Thyroid gland (tissue), 4 donors: ENCODE results near the gene PYDC1. TPM values are rescaled to one million over a fixed set of nuclear protein-coding genes. Genes with fewer than 3 reads are reported as not detected.

Source experiments
- DNase-seq, 2 donors: peaks; one replicate each; pipeline ENCODE4 v3.0.0-alpha.2; 2019
- H3K27ac ChIP-seq, 3 donors: fragments of 200-600 bp; sonication (generic); 1 replicate in 2 of 3; 2 replicates in 1 of 3; pipeline ENCODE4 v1.5.1; 2016 to 2019; ENCODE audit warnings: mild to moderate bottlenecking in 1 of 3, moderate library complexity in 1 of 3
- H3K27me3 ChIP-seq: fragments of 200-600 bp; sonication (generic); one replicate; pipeline ENCODE4 v1.5.1; 2019
- H3K36me3 ChIP-seq, 2 donors: fragments of 200-600 bp; sonication (generic); one replicate each; pipeline ENCODE4 v1.5.1; 2016 to 2019
- H3K4me1 ChIP-seq, 2 donors: fragments of 200-600 bp; sonication (generic); one replicate each; pipeline ENCODE4 v1.5.1; 2017 to 2019
- H3K4me3 ChIP-seq, 3 donors: fragments of 200-600 bp; sonication (generic); replicated peaks in 1 of 3; 1 replicate in 2 of 3; 2 replicates in 1 of 3; pipeline ENCODE4 v1.5.1; 2016; ENCODE audit warnings: mild to moderate bottlenecking in 1 of 3
- H3K9me3 ChIP-seq: fragments of 200-600 bp; sonication (generic); one replicate; pipeline ENCODE4 v1.5.1; 2017
- POLR2A ChIP-seq, 2 donors: fragments of 450-650 bp; IDR thresholded peaks; one replicate each; pipeline ENCODE4 v1.6.1; 2017; ENCODE audit warnings: antibody characterized with exemption in 2 of 2, mild to moderate bottlenecking in 2 of 2, moderate library complexity in 1 of 2
- WGBS, 2 donors: methylation state at CpG; one replicate each; pipeline ENCODE4 v1.1.5; 2017; 5-methylcytosine and 5-hydroxymethylcytosine counted together
- intact Hi-C: fragments of 100-400 bp; cut with DNase I; formaldehyde crosslinking; loops from one replicate; pipeline ENCODE4 v1.15.1; 2023
- total RNA-seq, 4 donors: library from RNA; depleted of rRNA; stranded (reverse); fragments of >200 nt; gene quantifications; one replicate each; pipeline ENCODE4 v1.2.3, GENCODE V29; 2016
- TF ChIP-seq, protein P1 (sequence below), 6 experiments: fragments of 200-600 bp in 3 of 6; fragments of 450-650 bp in 3 of 6; sonication (generic) in 3 of 6; IDR thresholded peaks; one replicate each; pipeline ENCODE4 v1.5.1; 2016 to 2019; ENCODE audit warnings: antibody characterized with exemption in 6 of 6, mild to moderate bottlenecking in 2 of 6, inconsistent platforms in 1 of 6, moderate library complexity in 1 of 6

The PYDC1 gene
- total RNA-seq, 4 donors from 2014 or later = not detected

DNA sequence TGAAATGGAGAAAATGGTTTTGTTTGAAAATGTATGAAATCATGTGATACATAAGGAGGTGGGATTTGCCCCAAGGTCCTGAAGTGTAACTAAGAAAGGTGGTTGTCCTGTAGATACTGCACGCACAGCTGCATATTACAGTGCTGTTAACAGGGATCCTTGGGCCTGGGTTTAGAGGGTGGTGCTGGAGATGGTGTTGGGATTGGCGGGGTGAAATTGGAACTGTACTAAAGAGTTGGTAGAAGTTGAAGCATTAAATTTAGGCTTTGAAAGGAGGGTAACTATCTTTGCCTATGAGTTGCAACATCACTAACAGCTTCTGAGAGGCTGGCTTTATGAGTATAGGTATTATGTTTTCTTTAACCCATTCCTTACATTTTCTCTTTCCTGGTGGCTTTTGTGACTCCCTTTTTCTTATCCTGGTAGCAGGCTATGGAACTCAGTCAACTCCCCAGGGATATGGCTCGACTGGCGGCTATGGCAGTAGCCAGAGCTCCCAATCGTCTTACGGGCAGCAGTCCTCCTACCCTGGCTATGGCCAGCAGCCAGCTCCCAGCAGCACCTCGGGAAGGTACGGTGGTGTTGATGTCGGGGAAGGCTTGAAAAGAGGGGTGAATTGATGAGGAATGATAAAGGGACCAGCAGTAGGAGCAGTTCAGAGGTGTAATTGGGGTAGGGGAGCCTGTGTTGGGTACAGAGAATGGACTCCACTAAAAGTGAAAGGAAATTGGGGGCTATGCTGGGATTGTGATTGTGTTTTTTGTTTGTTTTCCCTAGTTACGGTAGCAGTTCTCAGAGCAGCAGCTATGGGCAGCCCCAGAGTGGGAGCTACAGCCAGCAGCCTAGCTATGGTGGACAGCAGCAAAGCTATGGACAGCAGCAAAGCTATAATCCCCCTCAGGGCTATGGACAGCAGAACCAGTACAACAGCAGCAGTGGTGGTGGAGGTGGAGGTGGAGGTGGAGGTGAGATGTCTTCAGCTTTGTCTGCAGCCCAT, 33.2 kb downstream of the PYDC1 start:
- peaks cover 25 to 26% of the 10 kb centered on the region in 2 donors for H3K4me1 ChIP-seq
- peaks cover 58 to 65% of the 10 kb centered on the region in 2 donors for H3K36me3 ChIP-seq
- intact Hi-C loops = loop anchor here (10.0 kb wide), 1 partner anchor 281 kb away; no protein-coding TSS in a partner anchor
- no peak overlapping the region for H3K4me3 ChIP-seq
- no peaks in the 10 kb centered on the region for H3K27me3 ChIP-seq
- no peak overlapping the region for H3K27ac ChIP-seq
- no peak for TF ChIP-seq POLR2A (IDR thresholded peaks at IDR 0.05)
- TF ChIP-seq, protein P1, sequence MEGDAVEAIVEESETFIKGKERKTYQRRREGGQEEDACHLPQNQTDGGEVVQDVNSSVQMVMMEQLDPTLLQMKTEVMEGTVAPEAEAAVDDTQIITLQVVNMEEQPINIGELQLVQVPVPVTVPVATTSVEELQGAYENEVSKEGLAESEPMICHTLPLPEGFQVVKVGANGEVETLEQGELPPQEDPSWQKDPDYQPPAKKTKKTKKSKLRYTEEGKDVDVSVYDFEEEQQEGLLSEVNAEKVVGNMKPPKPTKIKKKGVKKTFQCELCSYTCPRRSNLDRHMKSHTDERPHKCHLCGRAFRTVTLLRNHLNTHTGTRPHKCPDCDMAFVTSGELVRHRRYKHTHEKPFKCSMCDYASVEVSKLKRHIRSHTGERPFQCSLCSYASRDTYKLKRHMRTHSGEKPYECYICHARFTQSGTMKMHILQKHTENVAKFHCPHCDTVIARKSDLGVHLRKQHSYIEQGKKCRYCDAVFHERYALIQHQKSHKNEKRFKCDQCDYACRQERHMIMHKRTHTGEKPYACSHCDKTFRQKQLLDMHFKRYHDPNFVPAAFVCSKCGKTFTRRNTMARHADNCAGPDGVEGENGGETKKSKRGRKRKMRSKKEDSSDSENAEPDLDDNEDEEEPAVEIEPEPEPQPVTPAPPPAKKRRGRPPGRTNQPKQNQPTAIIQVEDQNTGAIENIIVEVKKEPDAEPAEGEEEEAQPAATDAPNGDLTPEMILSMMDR (IDR thresholded peaks at IDR 0.05) = no peak
- no peak for DNase-seq
- no peaks in the 10 kb centered on the region for H3K9me3 ChIP-seq
- 79 to 80% methylated on average over 10 of the region's 10 CpGs for WGBS, 2 donors

DNA sequence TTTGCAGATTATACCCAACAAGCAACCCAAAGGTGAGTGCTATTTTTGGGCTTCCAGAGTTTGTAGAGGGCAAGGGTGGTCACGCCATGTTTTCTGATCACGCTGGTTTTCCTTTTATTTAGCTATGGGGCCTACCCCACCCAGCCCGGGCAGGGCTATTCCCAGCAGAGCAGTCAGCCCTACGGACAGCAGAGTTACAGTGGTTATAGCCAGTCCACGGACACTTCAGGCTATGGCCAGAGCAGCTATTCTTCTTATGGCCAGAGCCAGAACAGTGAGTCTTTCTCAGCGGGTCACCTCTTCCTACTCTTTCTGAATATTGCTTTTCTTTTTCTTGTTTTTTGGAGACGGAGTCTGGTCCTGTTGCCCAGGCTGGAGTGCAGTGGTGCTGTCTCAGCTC, 34.5 kb downstream of the PYDC1 start:
- Histone ChIP-seq H3K36me3 (peaks cover 46 to 52% of the 10 kb centered on the region in 2 donors), H3K4me1 (peaks cover 25 to 26% of the 10 kb centered on the region in 2 donors), H3K27ac (no peak overlapping the region), H3K9me3 (no peaks in the 10 kb centered on the region), H3K27me3 (no peaks in the 10 kb centered on the region), H3K4me3 (peak overlapping the region in 1 of 3 donors; percentile 98)
- WGBS, 2 donors = 38 to 42% methylated on average over 7 of the region's 7 CpGs
- intact Hi-C loops = loop anchor here (10.0 kb wide), 1 partner anchor 282 kb away; no protein-coding TSS in a partner anchor
- DNase-seq = no peak
- TF ChIP-seq, protein P1 (IDR thresholded peaks at IDR 0.05) = no peak
- TF ChIP-seq POLR2A (IDR thresholded peaks at IDR 0.05) = no peak

DNA sequence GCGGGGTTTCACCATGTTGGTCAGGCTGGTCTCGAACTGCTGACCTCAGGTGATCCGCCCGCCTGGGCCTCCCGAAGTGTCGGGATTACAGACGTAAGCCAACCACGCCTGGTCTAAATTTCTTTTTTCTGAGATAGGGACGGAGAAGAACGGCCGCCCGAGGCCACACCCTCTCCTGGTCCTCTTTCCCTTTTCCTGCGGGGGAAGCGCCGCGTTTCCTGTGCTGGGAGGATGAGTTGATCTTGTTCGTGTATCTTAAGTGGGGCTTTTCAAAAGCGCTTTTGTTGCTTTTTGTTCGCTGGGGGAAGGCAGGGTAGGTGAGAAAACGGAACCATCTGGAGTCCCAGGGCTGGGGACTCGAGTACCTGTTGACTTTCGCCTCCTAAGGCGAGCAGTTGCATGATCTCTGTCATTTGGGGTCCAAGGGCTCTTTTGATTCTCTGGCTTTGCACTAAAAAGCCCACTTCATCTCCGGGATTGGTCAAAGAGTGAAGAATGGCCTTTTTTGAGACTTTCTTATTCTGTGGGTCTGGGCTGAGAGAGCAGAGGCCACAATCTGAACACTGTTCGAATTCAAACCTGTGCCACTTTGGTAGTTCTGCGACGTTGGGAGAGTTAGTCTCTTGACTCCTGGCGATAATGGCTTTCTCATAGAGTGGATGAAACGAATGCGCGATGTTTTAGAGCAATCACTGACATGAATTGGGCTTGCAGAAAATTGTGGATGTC, 35.7 kb downstream of the PYDC1 start:
- intact Hi-C loops = loop anchor here (10.0 kb wide), 1 partner anchor 284 kb away; no protein-coding TSS in a partner anchor
- Histone ChIP-seq H3K27ac (peak overlapping the region; percentile 22 to 98 (median 97)), H3K36me3 (peaks cover 35 to 41% of the 10 kb centered on the region in 2 donors), H3K4me3 (peak overlapping the region; percentile 59 to 98 (median 84)), H3K4me1 (peaks cover 25 to 26% of the 10 kb centered on the region in 2 donors), H3K27me3 (no peaks in the 10 kb centered on the region), H3K9me3 (no peaks in the 10 kb centered on the region)
- WGBS, 2 donors = 9 to 11% methylated on average over 31 of the region's 31 CpGs
- DNase-seq = peak; percentile 21 to 30
- TF ChIP-seq, protein P1 (IDR thresholded peaks at IDR 0.05) = no peak
- TF ChIP-seq POLR2A (IDR thresholded peaks at IDR 0.05) = no peak

DNA sequence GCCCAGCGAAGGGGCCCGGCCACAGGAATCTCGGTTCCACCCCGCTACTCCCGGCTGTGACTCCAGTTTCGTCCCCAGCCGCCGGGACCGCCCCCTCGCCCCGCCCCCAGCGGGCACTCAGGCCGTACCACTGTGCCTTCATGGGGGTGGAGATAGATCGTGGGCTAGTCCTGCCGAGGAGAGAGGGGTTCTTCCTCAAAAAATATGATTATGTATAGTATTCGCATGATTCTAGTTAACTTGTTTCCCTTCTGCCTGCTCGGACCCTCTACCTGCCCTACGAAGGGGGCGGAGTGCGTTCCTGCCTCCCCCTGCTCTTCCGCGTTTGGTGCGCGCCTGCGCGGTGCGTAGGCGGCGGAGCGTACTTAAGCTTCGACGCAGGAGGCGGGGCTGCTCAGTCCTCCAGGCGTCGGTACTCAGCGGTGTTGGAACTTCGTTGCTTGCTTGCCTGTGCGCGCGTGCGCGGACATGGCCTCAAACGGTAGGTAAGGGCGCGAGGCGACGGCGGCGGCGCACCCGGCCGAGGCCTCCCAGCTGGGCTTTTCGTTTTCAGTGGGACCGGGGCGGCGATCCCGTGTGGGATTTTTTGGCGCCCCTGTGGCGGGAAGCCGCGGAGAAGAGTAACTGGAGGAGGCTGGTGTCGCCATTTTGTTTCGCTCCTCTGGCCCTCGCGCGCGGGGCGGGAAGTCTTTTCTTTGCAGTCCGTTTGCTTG, 37.0 kb downstream of the PYDC1 start, which contains the start of gene FUS:
Gene FUS, plus strand, starts transcription at position 393 of the 713 bp plus-strand sequence. Its CDS starts 76 bp downstream, at position 469.
- peaks cover 22 to 27% of the 10 kb centered on the region in 2 donors for H3K36me3 ChIP-seq
- H3K9me3 ChIP-seq = no peaks in the 10 kb centered on the region
- intact Hi-C loops = loop anchor here (10.0 kb wide), 2 partner anchors 85 to 285 kb away; partner anchors contain the start of gene VKORC1
- peak within 1 kb of the TSS; percentile 88 to 98 (median 97) for H3K27ac ChIP-seq
- H3K4me1 ChIP-seq = peaks cover 25 to 26% of the 10 kb centered on the region in 2 donors
- H3K4me3 ChIP-seq = peak within 1 kb of the TSS; percentile 59 to 98 (median 84)
- H3K27me3 ChIP-seq = no peaks in the 10 kb centered on the region
- peak; percentile 97 to 99 for TF ChIP-seq POLR2A (IDR thresholded peaks at IDR 0.05)
- TF ChIP-seq, protein P1 (IDR thresholded peaks at IDR 0.05) = peak in 1 of 6 experiments; percentile 7
- DNase-seq = peak; percentile 87 to 89
- 1 to 2% methylated on average over 18 to 28 of the region's 69 CpGs for WGBS, 2 donors
